Kidney (tissue), 14 donors: ENCODE data around the gene NYNRIN. TPM values are rescaled to one million over a fixed set of nuclear protein-coding genes. Genes with fewer than 3 reads are reported as not detected.

Experiments
- DNase-seq, 5 donors: peaks; one replicate each; pipeline ENCODE4 v3.0.0-alpha.2; 2013 to 2020
- FAIRE-seq: peaks from 2 replicates; lab custom pipeline; 2012; peaks lifted over from hg19 to GRCh38; lab: Jason Lieb, UNC
- H3K27ac ChIP-seq, 2 donors: one replicate each; pipeline ENCODE4 v1.7.0; 2013; ENCODE audit warnings: low read depth in 2 of 2, low read length in 2 of 2, inconsistent platforms in 1 of 2
- H3K27me3 ChIP-seq: one replicate; pipeline ENCODE4 v1.7.1; 2013; ENCODE audit warnings: low read length, inconsistent platforms; ENCODE audit not compliant: control insufficient read depth, insufficient read depth
- H3K36me3 ChIP-seq, 3 donors: one replicate each; pipeline versions ENCODE4 v1.7.0 to v1.7.1; 2013; ENCODE audit warnings: low read length in 3 of 3, control low read depth in 1 of 3, inconsistent platforms in 1 of 3; ENCODE audit not compliant: insufficient read depth in 3 of 3, control insufficient read depth in 2 of 3
- H3K4me1 ChIP-seq, 3 donors: one replicate each; pipeline versions ENCODE4 v1.7.0 to v1.7.1; 2013; ENCODE audit warnings: low read length in 3 of 3, inconsistent platforms in 1 of 3, low read depth in 1 of 3; ENCODE audit not compliant: control insufficient read depth in 2 of 3, insufficient read depth in 2 of 3
- H3K4me3 ChIP-seq, 3 donors: one replicate each; pipeline versions ENCODE4 v1.7.0 to v1.8.1; 2013; ENCODE audit warnings: low read length in 3 of 3, control low read depth in 1 of 3, inconsistent platforms in 1 of 3
- H3K9ac ChIP-seq, 3 donors: one replicate each; pipeline versions ENCODE4 v1.7.0 to v1.7.1; 2013; ENCODE audit warnings: low read length in 3 of 3, control low read depth in 1 of 3, inconsistent platforms in 1 of 3
- H3K9me3 ChIP-seq, 3 donors: one replicate each; pipeline versions ENCODE4 v1.7.0 to v1.7.1; 2013; ENCODE audit warnings: low read length in 3 of 3, control low read depth in 1 of 3, inconsistent platforms in 1 of 3; ENCODE audit not compliant: control insufficient read depth in 2 of 3, insufficient read depth in 1 of 3
- CTCF ChIP-seq: IDR thresholded peaks from 3 replicates; pipeline ENCODE4 v1.5.1; 2012; ENCODE audit warnings: mild to moderate bottlenecking, moderate library complexity, borderline replicate concordance; ENCODE audit not compliant: insufficient read depth; ENCODE audit errors: extremely low read depth
- intact Hi-C: fragments of 100-400 bp; cut with DNase I; formaldehyde crosslinking; loops from one replicate; pipeline ENCODE4 v1.11.1; 2022
- polyA plus RNA-seq: library from polyadenylated mRNA; stranded (reverse); fragments of 350-450 nt; fragmentation: Illumina TruSeq; extraction: RNeasy Lipid Tissue Mini Kit (QIAGEN cat#74804); gene quantifications from one replicate; pipeline ENCODE4 v1.2.3, GENCODE V29; 2014; ENCODE audit warnings: low read depth, low replicate concordance; ENCODE audit not compliant: insufficient read depth
- total RNA-seq: library from RNA; stranded (reverse); fragmentation: NEBNext Ultra II Directional; extraction: Animal tissue kit (Norgen Biotek cat#: 25700); gene quantifications from one replicate; pipeline ENCODE4 v1.2.1, GENCODE V29; 2021
- donor health status: control.
- donor health status: control.
- donor health status: control.
- donor health status: control.
- donor health status: control.
- donor health status: DM: yes; HTN: yes; CAD: no.
- donor health status: Normal renal cell carcinoma (clear cell type).

Gene NYNRIN
- total and polyA plus RNA-seq, 2 donors from 2014 or later: 4.4 to 12.1 TPM

GRCh38 chr14:24368212-24368561 is 30.6 kb upstream of the NYNRIN start:
- DNase-seq (peak in 1 of 5 donors; percentile 53), FAIRE-seq (no peak)
- Histone ChIP-seq H3K27ac (peak overlapping the region; percentile 62 to 65), H3K36me3 (no peaks in the 10 kb centered on the region), H3K9ac (peak overlapping the region in 2 of 3 donors; percentile 1 to 58), H3K4me1 (peaks cover 3 to 12% (median 5%) of the 10 kb centered on the region in 3 donors), H3K9me3 (no peaks in the 10 kb centered on the region), H3K27me3 (no peaks in the 10 kb centered on the region), H3K4me3 (peak overlapping the region in 2 of 3 donors; percentile 53 to 72)
- TF ChIP-seq CTCF: no peak
- intact Hi-C loops: no loop called here

GRCh38 chr14:24368562-24369252 is 30.1 kb upstream of the NYNRIN start:
- Histone ChIP-seq H3K36me3 (no peaks in the 10 kb centered on the region), H3K27ac (peak overlapping the region; percentile 62 to 65)
- FAIRE-seq: no peak

GRCh38 chr14:24369463-24369862 is 29.3 kb upstream of the NYNRIN start:
- Histone ChIP-seq H3K27ac (peak overlapping the region in 1 of 2 donors; percentile 65), H3K36me3 (no peaks in the 10 kb centered on the region), H3K9ac (no peak overlapping the region), H3K27me3 (no peaks in the 10 kb centered on the region), H3K9me3 (no peaks in the 10 kb centered on the region), H3K4me1 (peaks cover 3 to 12% (median 5%) of the 10 kb centered on the region in 3 donors), H3K4me3 (peak overlapping the region in 2 of 3 donors; percentile 34 to 72)
- intact Hi-C loops: no loop called here
- no peak for FAIRE-seq
- no peak for TF ChIP-seq CTCF
- peak in 2 of 5 donors; percentile 68 to 80 for DNase-seq

More at GRCh38 chr14:24368562-24369252, 30.1 kb upstream of the NYNRIN start:
- Histone ChIP-seq H3K4me3 (peak overlapping the region in 2 of 3 donors; percentile 53 to 72), H3K9ac (peak overlapping the region in 2 of 3 donors; percentile 16 to 58), H3K4me1 (peaks cover 3 to 12% (median 5%) of the 10 kb centered on the region in 3 donors), H3K27me3 (no peaks in the 10 kb centered on the region), H3K9me3 (no peaks in the 10 kb centered on the region)
- intact Hi-C loops: no loop called here
- no peak for TF ChIP-seq CTCF
- peak; percentile 86 to 95 (median 89) for DNase-seq
